GM19351 (cell line): ENCODE data around the gene RASA1.

ENCODE experiments used
- ATAC-seq: cut with Tn5 transposase; IDR thresholded peaks from one replicate; pipeline ENCODE4 v1.9.1; 2021; ENCODE audit warnings: mild to moderate bottlenecking, moderate library complexity; ENCODE audit not compliant: unreplicated experiment

RASA1 gene

DNA sequence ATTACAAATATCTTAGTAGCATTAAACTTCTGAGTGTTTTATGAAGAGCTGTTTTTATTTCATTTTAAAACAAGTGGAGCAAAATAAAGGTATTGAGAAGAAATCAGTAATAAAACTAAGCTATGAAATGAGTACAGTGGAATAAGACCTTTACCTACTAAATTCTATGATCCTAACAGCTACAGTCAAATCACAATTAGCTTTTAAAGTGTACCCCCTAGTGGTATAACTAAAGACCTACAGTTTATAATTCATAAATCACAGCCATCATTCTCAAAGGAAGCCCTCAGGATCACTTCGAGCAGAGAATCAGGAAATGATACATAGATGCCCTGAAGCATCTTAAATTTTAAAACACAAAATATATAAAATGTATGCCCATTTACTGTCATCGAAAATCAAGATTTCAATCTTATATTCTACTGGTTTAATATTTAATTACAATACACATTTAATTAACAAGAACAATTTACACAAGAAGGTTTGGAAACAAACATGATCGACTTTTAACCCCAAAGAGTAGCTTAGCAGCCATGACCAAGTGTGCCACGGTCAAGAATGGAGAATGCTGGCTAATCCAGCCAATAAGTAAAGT is 132.7 kb downstream of the RASA1 start:
- peak; percentile 71 for ATAC-seq

DNA sequence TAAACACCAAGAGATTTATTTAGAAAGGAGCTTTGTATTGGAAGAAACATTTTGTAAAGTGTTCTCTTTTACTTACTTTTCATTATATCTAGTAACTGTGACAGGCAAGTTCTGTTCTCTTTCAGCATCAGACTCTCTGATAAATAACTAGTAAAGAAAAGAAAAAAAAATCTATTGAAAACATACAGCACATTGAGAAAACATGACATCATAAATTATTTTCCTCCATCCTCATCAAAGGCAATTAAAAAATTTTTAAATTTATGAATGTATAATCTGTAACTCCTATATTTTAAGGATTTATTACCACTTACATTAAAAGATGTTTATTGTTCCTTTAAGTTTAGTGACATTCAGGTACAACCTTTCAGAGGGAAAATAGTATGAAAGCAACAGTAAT is 133.9 kb downstream of the RASA1 start:
- no peak for ATAC-seq

- ATAC-seq = no peak
Observed at GRCh38 chr5:87403409-87403808, 135.7 kb downstream of the RASA1 start.

DNA sequence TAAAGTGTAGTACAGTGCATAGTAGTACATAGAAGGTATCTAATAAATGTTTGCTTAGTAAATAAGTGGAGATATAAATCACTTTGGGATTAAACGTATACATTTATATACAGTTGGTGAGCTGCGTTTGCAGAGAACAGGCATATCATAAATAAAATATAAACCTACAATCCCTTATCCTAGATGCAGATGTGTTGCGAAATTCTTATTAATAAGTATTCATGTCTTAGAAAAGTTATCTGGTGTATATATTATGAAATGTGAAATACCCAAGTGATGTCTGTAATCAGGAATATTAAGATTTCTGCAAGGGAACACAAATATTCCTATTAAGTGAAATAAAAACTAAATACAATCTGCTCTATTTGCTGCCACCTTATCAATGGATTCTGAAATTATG is 136.2 kb downstream of the RASA1 start:
- ATAC-seq = no peak

DNA sequence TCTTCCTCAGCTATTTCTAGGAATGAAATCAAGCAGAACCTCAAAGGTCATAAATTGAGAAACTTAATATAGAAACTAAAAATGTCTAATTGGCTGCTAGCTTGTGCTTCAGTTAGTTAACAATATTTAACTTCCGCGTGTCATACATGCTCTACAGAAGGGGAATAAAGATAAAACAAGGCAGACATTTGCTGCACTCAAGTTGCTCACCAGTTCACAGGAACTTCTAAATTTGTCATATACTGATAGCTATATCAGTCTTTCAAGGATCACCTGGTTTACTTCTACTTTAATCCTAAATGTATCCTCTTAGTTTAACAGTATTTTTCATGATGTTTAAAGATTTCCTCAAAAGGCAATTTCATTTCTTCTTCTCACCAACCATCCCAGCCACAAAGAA is 136.7 kb downstream of the RASA1 start:
- no peak for ATAC-seq

DNA sequence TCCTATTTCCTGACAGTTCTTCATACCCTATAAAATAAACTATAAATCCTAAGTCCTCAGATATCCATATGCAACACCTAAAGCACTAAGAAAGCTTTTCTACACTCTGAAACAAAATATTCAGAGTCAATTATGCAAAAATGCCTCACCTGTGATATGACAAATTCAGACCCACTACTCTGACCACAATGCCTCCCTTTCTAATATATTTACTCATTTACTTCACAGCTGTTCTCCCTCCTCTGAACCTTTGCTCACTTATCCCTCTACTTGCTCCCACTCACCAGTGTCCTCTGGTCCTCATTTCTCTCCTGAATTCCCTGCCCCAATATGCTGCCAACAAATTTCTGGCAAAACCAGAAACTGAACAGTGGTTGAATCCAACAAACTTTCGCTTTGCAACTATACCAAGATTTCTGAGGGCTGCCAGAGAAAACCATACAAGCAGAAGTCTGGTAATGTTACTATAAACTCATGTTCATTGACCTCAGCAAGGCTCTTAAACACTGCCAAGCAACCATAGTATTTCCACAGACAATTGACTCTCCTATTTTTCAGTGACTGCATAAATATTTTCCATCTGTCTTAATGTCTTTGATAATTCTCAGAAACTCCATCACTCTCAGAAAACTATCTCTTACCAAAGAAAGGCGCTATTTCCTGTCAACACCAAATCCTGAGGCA is 137.9 kb downstream of the RASA1 start:
- no peak for ATAC-seq

DNA sequence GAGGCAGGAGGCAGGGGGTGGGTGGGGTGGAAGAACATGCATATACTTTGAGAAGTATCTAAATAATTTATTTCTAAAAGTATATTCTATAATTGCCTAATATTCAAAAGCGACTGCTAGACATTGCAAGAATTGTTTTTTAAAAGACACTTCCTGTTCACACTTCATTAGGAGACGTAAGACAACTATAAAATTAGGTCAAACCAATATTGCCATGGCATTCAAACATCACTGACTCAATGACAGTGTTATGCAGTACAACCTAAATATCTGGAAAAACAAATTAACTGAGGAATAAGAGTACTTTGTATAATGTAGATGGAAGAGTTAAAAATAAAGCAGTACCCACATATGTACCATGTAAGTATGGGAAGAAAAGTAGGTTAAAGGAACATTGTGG is 140.5 kb downstream of the RASA1 start:
- ATAC-seq = no peak

- no peak for ATAC-seq
Observed at GRCh38 chr5:87410931-87411330, 143.2 kb downstream of the RASA1 start.

DNA sequence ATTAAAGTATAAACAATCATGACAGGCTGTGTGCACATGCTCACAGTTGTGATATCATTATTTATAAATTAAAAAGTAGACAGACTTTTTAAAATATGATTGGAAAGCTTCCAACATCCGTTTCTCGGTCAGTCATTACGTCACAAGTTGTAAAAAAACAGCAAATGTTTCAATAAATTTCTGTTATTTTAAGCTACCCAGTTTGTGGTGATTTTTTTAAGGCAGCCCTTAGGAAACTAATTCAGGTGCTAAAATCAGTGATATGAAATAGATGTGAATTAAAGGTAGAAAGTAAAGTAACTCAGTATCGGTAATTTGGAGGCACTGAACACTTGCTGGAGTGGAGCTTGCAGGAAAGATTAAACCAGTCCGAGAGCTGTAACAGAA is 143.9 kb downstream of the RASA1 start:
- no peak for ATAC-seq

- ATAC-seq = peak; percentile 21
Observed at GRCh38 chr5:87411973-87412629, 144.4 kb downstream of the RASA1 start.

DNA sequence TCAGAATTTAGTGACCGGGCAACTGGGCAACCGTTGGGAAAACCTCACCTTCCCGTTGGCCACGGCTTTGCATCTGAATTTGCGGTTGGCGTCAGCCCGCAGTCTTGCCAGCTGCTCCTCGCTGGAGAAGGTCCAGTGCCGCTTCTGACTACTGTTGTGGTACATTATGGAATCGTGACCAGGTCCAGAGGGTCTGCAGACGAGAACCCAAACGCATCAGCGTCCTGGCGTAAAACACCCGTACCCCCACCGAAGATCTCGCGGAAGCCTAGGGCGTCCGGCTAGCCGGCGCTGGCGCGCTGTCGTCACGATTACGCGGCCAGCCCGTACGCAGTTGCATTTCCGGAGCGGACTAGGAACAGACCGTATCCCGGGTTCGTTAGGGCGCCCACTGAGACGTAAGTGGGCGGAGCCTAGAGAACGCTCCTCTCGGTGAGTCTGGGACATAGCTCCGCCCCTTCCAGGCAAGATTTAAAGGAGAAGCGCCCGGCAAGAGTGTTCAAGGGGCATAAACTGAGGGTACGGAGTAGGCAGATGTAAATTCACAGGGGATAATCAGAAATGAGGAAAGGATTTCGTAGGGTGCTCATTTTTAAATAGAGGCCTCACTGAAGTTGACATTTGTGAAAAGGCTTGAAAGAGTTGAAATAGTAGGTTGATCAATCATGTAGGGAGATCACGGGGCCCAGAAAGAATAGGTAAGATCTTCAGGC is 145.1 kb downstream of the RASA1 start, which contains the start of gene CCNH:
TSS of gene CCNH (minus strand) at position 301 of the 713 bp plus-strand sequence. CDS start at position 165, 136 bp downstream.
- peak; percentile 97 for ATAC-seq

- peak; percentile 2 for ATAC-seq
Observed at GRCh38 chr5:87413343-87413645, 145.6 kb downstream of the RASA1 start.

DNA sequence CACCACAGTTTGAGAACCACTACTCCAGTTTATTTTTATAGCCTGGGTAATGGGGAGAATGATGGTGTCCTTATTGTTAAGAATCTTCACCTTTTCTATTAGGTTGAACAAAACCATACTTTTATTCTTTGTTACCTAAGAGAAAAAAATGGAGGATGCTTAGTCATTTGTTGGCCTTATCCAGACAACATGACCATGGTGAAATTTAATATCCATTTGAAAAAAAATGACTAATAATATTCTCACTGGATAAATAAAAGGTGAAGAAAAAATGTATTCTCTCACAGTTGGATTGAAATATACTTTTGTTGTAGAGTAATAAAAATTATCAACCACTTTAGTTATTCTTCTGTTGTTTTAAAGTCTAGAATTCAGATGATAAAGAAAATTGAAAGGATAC is 150.8 kb downstream of the RASA1 start:
- no peak for ATAC-seq

DNA sequence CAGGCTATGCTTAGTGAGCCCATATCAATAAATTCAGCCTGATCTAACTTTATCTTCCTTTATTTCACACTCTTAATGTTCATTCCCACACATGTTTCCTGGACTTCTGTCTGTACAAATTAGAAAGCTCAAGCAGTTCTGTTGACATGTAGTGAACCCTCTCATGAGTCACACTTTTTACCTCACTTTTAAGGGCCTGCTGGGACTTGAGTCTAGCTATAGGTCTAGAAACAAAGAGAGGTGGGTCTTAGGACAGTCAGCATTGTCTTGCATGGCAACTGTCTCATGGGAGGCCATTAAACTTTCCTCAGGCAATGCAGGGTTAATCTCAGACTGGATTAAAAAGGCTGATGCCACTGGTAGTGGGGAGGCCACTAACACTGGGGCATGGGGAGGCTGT is 153.6 kb downstream of the RASA1 start:
- no peak for ATAC-seq

DNA sequence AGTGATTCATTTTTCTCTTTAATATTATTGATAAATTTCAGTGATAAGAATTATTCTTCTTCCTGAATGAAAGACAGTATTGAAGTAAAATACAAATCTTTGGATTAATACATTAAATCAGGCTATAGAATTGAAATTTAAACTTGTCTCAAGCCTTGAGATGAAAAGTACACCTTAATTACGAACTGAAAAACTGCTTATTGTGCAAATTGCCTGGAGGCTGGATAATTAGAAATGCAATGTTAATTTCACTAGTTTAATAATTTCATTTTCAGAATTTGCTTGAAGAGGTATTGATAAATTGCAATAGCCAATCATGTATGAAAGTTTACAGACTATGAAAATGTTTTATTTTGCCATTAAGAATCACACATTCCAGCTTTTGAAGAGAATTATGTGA is 156.1 kb downstream of the RASA1 start:
- no peak for ATAC-seq

- no peak for ATAC-seq
Observed at GRCh38 chr5:87430863-87431457, 163.3 kb downstream of the RASA1 start.

- no peak for ATAC-seq
Observed at GRCh38 chr5:87432460-87432859, 164.8 kb downstream of the RASA1 start.

- ATAC-seq = no peak
Observed at GRCh38 chr5:87433945-87434344, 166.3 kb downstream of the RASA1 start.

DNA sequence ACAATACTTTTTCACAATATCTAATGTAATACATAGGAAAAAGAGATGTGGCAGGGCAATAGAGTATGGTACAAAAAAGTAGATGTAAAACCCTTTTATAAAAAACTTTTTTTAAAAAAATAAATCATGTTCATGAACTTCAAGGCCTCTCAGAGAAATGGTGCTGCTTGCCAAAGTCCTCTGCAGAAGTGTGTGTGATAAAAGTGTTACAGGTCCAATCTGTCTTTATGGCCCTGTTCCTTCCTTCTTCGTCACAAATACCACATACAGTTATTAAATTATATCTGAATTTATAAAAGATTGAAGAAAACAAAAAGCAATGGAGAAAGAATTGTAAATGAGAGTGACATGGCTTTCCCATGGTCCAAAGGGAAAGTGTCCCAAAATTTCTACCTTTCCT is 166.8 kb downstream of the RASA1 start:
- ATAC-seq = no peak

GRCh38 chr5:87435144-87435694 is 167.5 kb downstream of the RASA1 start:
- no peak for ATAC-seq

- ATAC-seq = no peak
Observed at GRCh38 chr5:87437724-87438123, 170.0 kb downstream of the RASA1 start.
